Stimulated activated CD8-positive, alpha-beta memory T cell treated with anti-CD3 and anti-CD28 coated beads, Interleukin-4, amount 100 ng/mL, for 4 hours (primary cell): Measurements from ENCODE around the gene ACSF2.
"Not testable (repeated sequence)": the region's sequence is repeated elsewhere in the genome, so short reads cannot be mapped to it uniquely, and the experiment has no call there.

ENCODE experiments used
- DNase-seq, 2 donors: peaks; one replicate each; pipeline ENCODE4 v3.0.0-alpha.2; 2020; ENCODE audit warnings: low read depth in 2 of 2, low spot score in 1 of 2

Gene ACSF2

GRCh38 chr17:50461550-50462132 lies 35.6 kb downstream of the ACSF2 start:
- DNase-seq: no peak

- no peak for DNase-seq
Observed at GRCh38 chr17:50462446-50462845, 36.4 kb downstream of the ACSF2 start.

GRCh38 chr17:50464121-50464520 lies 38.1 kb downstream of the ACSF2 start:
- DNase-seq: no peak

GRCh38 chr17:50464736-50465135 lies 38.7 kb downstream of the ACSF2 start:
- no peak for DNase-seq

GRCh38 chr17:50465171-50465570 lies 39.2 kb downstream of the ACSF2 start:
- DNase-seq: no peak

- DNase-seq: no peak
Observed at GRCh38 chr17:50465635-50466034, 39.6 kb downstream of the ACSF2 start.

GRCh38 chr17:50466371-50467113 lies 40.5 kb downstream of the ACSF2 start:
- DNase-seq: no peak

- no peak for DNase-seq
Observed at GRCh38 chr17:50467114-50467854, 41.3 kb downstream of the ACSF2 start.

GRCh38 chr17:50467855-50468303 lies 41.9 kb downstream of the ACSF2 start:
- no peak for DNase-seq

GRCh38 chr17:50468304-50469207 lies 42.5 kb downstream of the ACSF2 start, which contains the start of gene CHAD:
Gene CHAD (minus strand): TSS chr17:50468880. CDS start chr17:50468813, 67 bp downstream.
- DNase-seq: no peak

GRCh38 chr17:50469208-50469605 lies 43.2 kb downstream of the ACSF2 start:
- DNase-seq: no peak

- no peak for DNase-seq
Observed at GRCh38 chr17:50469671-50470305, 43.8 kb downstream of the ACSF2 start.

- DNase-seq: no peak
Observed at GRCh38 chr17:50470426-50470825, 44.4 kb downstream of the ACSF2 start.

GRCh38 chr17:50471009-50471905 lies 45.2 kb downstream of the ACSF2 start:
- no peak for DNase-seq

- no peak for DNase-seq
Observed at GRCh38 chr17:50472286-50472685, 46.3 kb downstream of the ACSF2 start.

GRCh38 chr17:50472761-50473161 lies 46.7 kb downstream of the ACSF2 start:
- not testable (repeated sequence) for DNase-seq

GRCh38 chr17:50473901-50474300 lies 47.9 kb downstream of the ACSF2 start:
- no peak for DNase-seq

GRCh38 chr17:50474523-50474922 lies 48.5 kb downstream of the ACSF2 start:
- no peak for DNase-seq

GRCh38 chr17:50475362-50475761 lies 49.3 kb downstream of the ACSF2 start:
- no peak for DNase-seq
